Neural progenitor cell (in vitro differentiated cells): ENCODE data around the gene LRRC40. TPM values are rescaled to one million over a fixed set of nuclear protein-coding genes. Genes with fewer than 3 reads are reported as not detected.

Experiments used
- DNase-seq: peaks from one replicate; pipeline ENCODE4 v3.0.0-alpha.2; 2016; ENCODE audit warnings: low spot score
- H2AFZ ChIP-seq: fragments of 200-600 bp; sonication (generic); replicated peaks from 2 replicates; pipeline ENCODE4 v1.6.1; 2016; ENCODE audit warnings: antibody characterized with exemption
- H3F3A ChIP-seq: fragments of 200-600 bp; sonication (generic); 2 replicates; pipeline ENCODE4 v1.6.1; 2016; ENCODE audit warnings: antibody characterized with exemption, low read depth
- H3K27ac ChIP-seq: fragments of 200-600 bp; sonication (generic); 2 replicates; pipeline ENCODE4 v1.5.1; 2016; ENCODE audit warnings: mild to moderate bottlenecking
- H3K27me3 ChIP-seq: fragments of 200-600 bp; sonication (generic); 2 replicates; pipeline ENCODE4 v1.6.1; 2016; ENCODE audit warnings: mild to moderate bottlenecking, moderate library complexity
- H3K36me3 ChIP-seq: fragments of 200-600 bp; sonication (generic); 2 replicates; pipeline ENCODE4 v1.5.1; 2016
- H3K4me1 ChIP-seq: fragments of 200-600 bp; sonication (generic); 2 replicates; pipeline ENCODE4 v1.6.1; 2016; ENCODE audit warnings: mixed run types
- H3K4me2 ChIP-seq: fragments of 200-600 bp; sonication (generic); 2 replicates; pipeline ENCODE4 v1.6.1; 2016
- H3K4me3 ChIP-seq: fragments of 200-600 bp; sonication (generic); 2 replicates; pipeline ENCODE4 v1.5.1; 2016
- H3K79me2 ChIP-seq: fragments of 200-600 bp; sonication (generic); 2 replicates; pipeline ENCODE4 v1.6.1; 2016; ENCODE audit warnings: low read depth
- H3K9ac ChIP-seq: fragments of 200-600 bp; sonication (generic); 2 replicates; pipeline ENCODE4 v1.6.1; 2016
- H3K9me3 ChIP-seq: fragments of 200-600 bp; sonication (generic); 2 replicates; pipeline ENCODE4 v1.5.1; 2016; ENCODE audit warnings: low read depth
- H4K20me1 ChIP-seq: fragments of 200-600 bp; sonication (generic); 2 replicates; pipeline ENCODE4 v1.6.1; 2016; ENCODE audit warnings: low read depth
- H3K27ac Mint-ChIP-seq: 3 replicates; pipeline ENCODE4 v1.8.0; 2021; ENCODE audit warnings: mixed read lengths
- H3K27me3 Mint-ChIP-seq: 2 replicates; pipeline ENCODE4 v1.8.0; 2022; ENCODE audit warnings: low read depth, mild to moderate bottlenecking, inconsistent platforms, moderate library complexity, mixed read lengths; ENCODE audit not compliant: insufficient read depth
- H3K36me3 Mint-ChIP-seq: 3 replicates; pipeline ENCODE4 v1.8.0; 2021; ENCODE audit warnings: mixed read lengths
- H3K4me1 Mint-ChIP-seq: 3 replicates; pipeline ENCODE4 v1.8.0; 2021; ENCODE audit warnings: mixed read lengths
- H3K4me3 Mint-ChIP-seq: 3 replicates; pipeline ENCODE4 v1.8.0; 2021; ENCODE audit warnings: mild to moderate bottlenecking, moderate library complexity, mixed read lengths
- H3K9me3 Mint-ChIP-seq: 3 replicates; pipeline ENCODE4 v1.8.0; 2020; ENCODE audit warnings: mixed read lengths
- EZH2 ChIP-seq: fragments of 200-600 bp; sonication (generic); IDR thresholded peaks from 2 replicates; pipeline ENCODE4 v1.6.1; 2017; ENCODE audit warnings: antibody characterized with exemption, mild to moderate bottlenecking, moderate library complexity
- EZH2phosphoT487 ChIP-seq: fragments of 200-600 bp; sonication (generic); IDR thresholded peaks from 2 replicates; pipeline ENCODE4 v1.6.1; 2017; ENCODE audit warnings: antibody characterized with exemption
- total RNA-seq: library from RNA; depleted of rRNA; stranded (reverse); fragments of >200 nt; gene quantifications from 2 replicates; pipeline ENCODE4 v1.2.3, GENCODE V29; 2015; ENCODE audit warnings: low replicate concordance
- TF ChIP-seq, protein P1 (sequence below): fragments of 200-600 bp; sonication (generic); IDR thresholded peaks from 2 replicates; pipeline ENCODE4 v1.5.1; 2017; ENCODE audit warnings: antibody characterized with exemption, mild to moderate bottlenecking

LRRC40 gene
- total RNA-seq, 1 donor from 2014 or later, result 88.1 TPM

- Histone ChIP-seq H3K4me2 (peak overlapping the region; percentile 89), H4K20me1 (peaks cover 61% of the 10 kb centered on the region), H3K27ac (no peak overlapping the region), H3K27me3 (no peaks in the 10 kb centered on the region), H3K9ac (peak overlapping the region; percentile 93), H3K4me3 (peak overlapping the region; percentile 76), H3K79me2 (peaks cover 97% of the 10 kb centered on the region), H3K4me1 (peaks cover 19% of the 10 kb centered on the region), H3K36me3 (peaks cover 17% of the 10 kb centered on the region), H3K9me3 (no peaks in the 10 kb centered on the region), H2AFZ (no peak overlapping the region), H3F3A (peaks cover 36% of the 10 kb centered on the region)
- H3K4me3 Mint-ChIP-seq, result peak overlapping the region; percentile 85
- no peaks in the 10 kb centered on the region for H3K27me3 Mint-ChIP-seq
- no peak for TF ChIP-seq EZH2
- TF ChIP-seq EZH2phosphoT487, result no peak
- TF ChIP-seq, protein P1, sequence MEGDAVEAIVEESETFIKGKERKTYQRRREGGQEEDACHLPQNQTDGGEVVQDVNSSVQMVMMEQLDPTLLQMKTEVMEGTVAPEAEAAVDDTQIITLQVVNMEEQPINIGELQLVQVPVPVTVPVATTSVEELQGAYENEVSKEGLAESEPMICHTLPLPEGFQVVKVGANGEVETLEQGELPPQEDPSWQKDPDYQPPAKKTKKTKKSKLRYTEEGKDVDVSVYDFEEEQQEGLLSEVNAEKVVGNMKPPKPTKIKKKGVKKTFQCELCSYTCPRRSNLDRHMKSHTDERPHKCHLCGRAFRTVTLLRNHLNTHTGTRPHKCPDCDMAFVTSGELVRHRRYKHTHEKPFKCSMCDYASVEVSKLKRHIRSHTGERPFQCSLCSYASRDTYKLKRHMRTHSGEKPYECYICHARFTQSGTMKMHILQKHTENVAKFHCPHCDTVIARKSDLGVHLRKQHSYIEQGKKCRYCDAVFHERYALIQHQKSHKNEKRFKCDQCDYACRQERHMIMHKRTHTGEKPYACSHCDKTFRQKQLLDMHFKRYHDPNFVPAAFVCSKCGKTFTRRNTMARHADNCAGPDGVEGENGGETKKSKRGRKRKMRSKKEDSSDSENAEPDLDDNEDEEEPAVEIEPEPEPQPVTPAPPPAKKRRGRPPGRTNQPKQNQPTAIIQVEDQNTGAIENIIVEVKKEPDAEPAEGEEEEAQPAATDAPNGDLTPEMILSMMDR, result no peak
- no peak overlapping the region for H3K27ac Mint-ChIP-seq
- H3K9me3 Mint-ChIP-seq, result no peaks in the 10 kb centered on the region
- H3K4me1 Mint-ChIP-seq, result peaks cover 35% of the 10 kb centered on the region
- H3K36me3 Mint-ChIP-seq, result peaks cover 7% of the 10 kb centered on the region
- DNase-seq, result no peak
These were observed 17.4 kb upstream of the LRRC40 start for GRCh38 chr1:70222716-70223235.

DNA sequence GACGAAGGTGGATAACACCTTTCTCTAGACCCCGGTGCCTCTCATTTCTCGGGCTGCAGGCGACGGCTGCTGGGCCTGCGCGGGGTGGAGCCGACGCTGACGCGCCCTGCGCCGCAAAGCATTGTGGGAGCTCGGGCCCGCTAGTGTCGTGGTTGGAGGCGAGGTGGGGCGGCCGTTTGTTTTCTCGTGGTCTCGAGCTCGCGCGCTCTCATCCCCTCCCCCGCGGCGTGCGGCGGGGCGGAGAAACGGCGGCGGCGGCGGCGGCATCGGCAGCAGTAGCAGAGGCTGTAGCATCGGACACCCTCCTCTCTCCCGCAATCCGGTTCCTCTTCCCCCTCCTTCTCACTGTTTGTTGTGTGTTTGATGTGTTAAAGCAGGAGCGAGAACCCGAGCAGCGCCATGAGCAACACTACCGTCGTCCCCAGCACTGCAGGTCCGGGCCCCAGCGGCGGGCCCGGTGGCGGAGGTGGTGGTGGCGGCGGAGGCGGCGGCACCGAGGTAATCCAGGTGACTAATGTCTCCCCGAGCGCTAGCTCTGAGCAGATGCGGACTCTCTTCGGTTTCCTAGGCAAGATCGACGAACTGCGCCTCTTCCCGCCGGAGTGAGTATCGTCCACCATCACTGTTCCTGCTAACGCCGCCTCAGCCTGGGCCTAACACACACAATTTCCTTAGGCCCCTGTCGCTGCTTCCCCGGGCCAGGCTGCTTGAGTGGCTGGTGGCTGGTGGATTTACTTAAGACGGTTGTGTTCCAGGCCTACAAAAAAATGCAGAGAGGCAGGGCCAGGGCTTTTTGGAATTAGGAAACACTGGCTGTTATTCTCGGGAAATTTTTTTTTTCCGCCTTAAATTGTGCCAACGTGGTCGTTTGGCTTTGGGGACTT lies 16.1 kb upstream of the LRRC40 start, which contains the start of gene SRSF11:
Gene SRSF11 (plus strand): TSS at position 143 of the 884 bp plus-strand sequence. CDS start 257 bp downstream, at position 400.
- Histone ChIP-seq H3K4me1 (peaks cover 19% of the 10 kb centered on the region), H2AFZ (peak within 1 kb of the TSS; percentile 40), H3F3A (peaks cover 36% of the 10 kb centered on the region), H3K36me3 (peaks cover 15% of the 10 kb centered on the region), H3K4me3 (peak within 1 kb of the TSS; percentile 76), H3K4me2 (peak within 1 kb of the TSS; percentile 89), H3K9ac (peak within 1 kb of the TSS; percentile 93), H3K79me2 (peaks cover 97% of the 10 kb centered on the region), H3K27ac (peak within 1 kb of the TSS; percentile 97), H4K20me1 (peaks cover 48% of the 10 kb centered on the region), H3K9me3 (no peaks in the 10 kb centered on the region), H3K27me3 (no peaks in the 10 kb centered on the region)
- H3K4me1 Mint-ChIP-seq, result peaks cover 35% of the 10 kb centered on the region
- DNase-seq, result peak; percentile 96
- peaks cover 7% of the 10 kb centered on the region for H3K36me3 Mint-ChIP-seq
- H3K9me3 Mint-ChIP-seq, result no peaks in the 10 kb centered on the region
- H3K27me3 Mint-ChIP-seq, result no peaks in the 10 kb centered on the region
- no peak for TF ChIP-seq EZH2
- TF ChIP-seq EZH2phosphoT487, result no peak
- TF ChIP-seq, protein P1, result no peak
- H3K4me3 Mint-ChIP-seq, result peak within 1 kb of the TSS; percentile 85
- H3K27ac Mint-ChIP-seq, result peak within 1 kb of the TSS; percentile 34

GRCh38 chr1:70220517-70221237 lies 15.3 kb upstream of the LRRC40 start:
- TF ChIP-seq EZH2 (no peak), EZH2phosphoT487 (no peak)
- TF ChIP-seq, protein P1, result no peak
- peak overlapping the region; percentile 40 for H2AFZ ChIP-seq
- peak overlapping the region; percentile 76 for H3K4me3 ChIP-seq
- peaks cover 36% of the 10 kb centered on the region for H3F3A ChIP-seq
- H3K9ac ChIP-seq, result peak overlapping the region; percentile 93
- H3K9me3 Mint-ChIP-seq, result no peaks in the 10 kb centered on the region
- H3K4me2 ChIP-seq, result peak overlapping the region; percentile 89
- no peaks in the 10 kb centered on the region for H3K9me3 ChIP-seq
- peaks cover 15% of the 10 kb centered on the region for H3K36me3 ChIP-seq
- peaks cover 19% of the 10 kb centered on the region for H3K4me1 ChIP-seq
- peaks cover 40% of the 10 kb centered on the region for H4K20me1 ChIP-seq
- H3K27ac ChIP-seq, result peak overlapping the region; percentile 97
- DNase-seq, result no peak
- H3K79me2 ChIP-seq, result peaks cover 97% of the 10 kb centered on the region
- H3K27me3 ChIP-seq, result no peaks in the 10 kb centered on the region
- H3K27ac Mint-ChIP-seq, result peak overlapping the region; percentile 25
- peaks cover 7% of the 10 kb centered on the region for H3K36me3 Mint-ChIP-seq
- peak overlapping the region; percentile 85 for H3K4me3 Mint-ChIP-seq
- H3K4me1 Mint-ChIP-seq, result peaks cover 35% of the 10 kb centered on the region
- H3K27me3 Mint-ChIP-seq, result no peaks in the 10 kb centered on the region
